HG03378 (cell line): ENCODE data around the gene PLCH2.
"Not testable (repeated sequence)": the region's sequence is repeated elsewhere in the genome, so short reads cannot be mapped to it uniquely, and the experiment has no call there.

Experiments
- ATAC-seq: cut with Tn5 transposase; IDR thresholded peaks from one replicate; pipeline ENCODE4 v1.9.1; 2021; ENCODE audit warnings: mild to moderate bottlenecking, moderate library complexity; ENCODE audit not compliant: unreplicated experiment

Gene PLCH2

GRCh38 chr1:2459102-2459753 lies 16.9 kb upstream of the PLCH2 start:
- ATAC-seq, result not testable (repeated sequence)

DNA sequence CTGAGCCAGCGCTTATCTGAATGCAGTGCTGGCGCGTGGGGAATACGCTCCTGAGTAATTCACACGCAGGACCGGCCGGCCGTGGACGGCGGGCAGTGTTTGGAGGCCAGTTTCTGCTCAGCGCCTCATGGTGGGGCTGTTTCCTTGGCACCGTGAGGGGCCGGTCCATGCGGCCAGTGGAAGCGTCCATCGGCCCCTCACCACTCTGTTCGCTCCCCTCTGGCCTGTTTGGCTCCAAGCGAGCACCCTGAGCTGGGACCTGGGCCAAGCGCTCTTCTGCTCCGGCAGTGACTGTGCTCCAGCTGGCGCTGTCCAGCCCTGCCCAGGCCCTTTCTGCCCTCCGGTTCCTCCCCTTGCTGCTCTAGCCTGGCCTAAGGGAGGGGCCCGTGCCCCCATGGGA lies 16.3 kb upstream of the PLCH2 start:
- no peak for ATAC-seq

- no peak for ATAC-seq
Measured at GRCh38 chr1:2460203-2460602, 15.9 kb upstream of the PLCH2 start.

GRCh38 chr1:2460996-2461751 lies 14.9 kb upstream of the PLCH2 start:
- no peak for ATAC-seq

DNA sequence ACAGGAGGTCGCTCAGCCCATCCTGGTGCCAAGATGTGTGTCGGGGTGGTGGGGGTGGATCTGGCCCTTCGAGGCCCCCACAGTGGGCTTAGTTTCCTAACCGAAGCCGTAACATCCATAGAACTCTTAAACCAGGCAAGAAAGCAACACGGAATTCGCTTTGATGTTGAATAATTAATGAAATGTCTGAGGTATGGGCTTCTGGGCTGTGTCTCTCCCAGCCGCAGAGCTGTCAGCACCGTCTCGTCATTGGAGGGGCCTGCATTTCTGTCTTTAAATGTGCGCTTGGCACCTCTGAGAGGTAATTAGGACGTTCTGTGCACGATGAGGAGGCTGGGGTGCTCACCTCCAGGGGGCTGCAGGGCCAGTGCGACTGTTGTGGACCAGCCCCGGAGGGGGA lies 13.3 kb upstream of the PLCH2 start:
- no peak for ATAC-seq

- ATAC-seq, result no peak
Measured at GRCh38 chr1:2463396-2463795, 12.7 kb upstream of the PLCH2 start.

- ATAC-seq, result no peak
Measured at GRCh38 chr1:2465371-2466269, 10.5 kb upstream of the PLCH2 start.

GRCh38 chr1:2466270-2466665 lies 9.8 kb upstream of the PLCH2 start:
- ATAC-seq, result no peak

DNA sequence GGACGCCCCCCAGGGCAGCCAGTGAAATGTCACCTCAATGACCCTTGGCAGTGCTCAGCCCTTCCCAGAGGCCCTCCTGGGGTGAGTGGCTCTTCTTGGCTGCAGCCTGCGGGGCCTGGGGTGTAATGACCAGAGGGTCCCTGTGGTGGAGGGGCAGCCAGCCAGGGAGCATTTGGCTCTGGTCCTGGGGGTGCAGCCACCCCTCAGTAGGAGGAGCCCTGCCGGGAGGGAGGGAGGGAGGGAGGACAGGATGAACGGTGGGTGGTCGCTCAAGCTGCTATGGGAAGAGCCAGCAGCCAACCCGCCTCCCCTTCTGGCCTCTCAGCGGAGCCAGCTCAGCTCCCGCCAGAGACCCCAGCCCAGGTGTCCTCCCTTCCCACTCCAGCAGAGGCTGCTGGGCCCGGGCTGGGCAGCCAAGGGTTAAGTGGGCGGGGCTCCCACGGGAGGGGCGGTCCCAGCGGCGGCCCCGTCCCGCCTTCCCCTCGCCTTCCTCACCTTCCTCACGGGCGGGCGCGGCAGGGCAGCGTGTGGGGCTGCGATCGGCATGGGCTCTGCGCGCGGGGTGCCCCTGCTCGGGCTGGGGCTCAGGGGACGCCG lies 9.0 kb upstream of the PLCH2 start:
- no peak for ATAC-seq

- ATAC-seq, result no peak
Measured at GRCh38 chr1:2468041-2468472, 8.0 kb upstream of the PLCH2 start.

GRCh38 chr1:2468540-2468939 lies 7.5 kb upstream of the PLCH2 start:
- ATAC-seq, result no peak

DNA sequence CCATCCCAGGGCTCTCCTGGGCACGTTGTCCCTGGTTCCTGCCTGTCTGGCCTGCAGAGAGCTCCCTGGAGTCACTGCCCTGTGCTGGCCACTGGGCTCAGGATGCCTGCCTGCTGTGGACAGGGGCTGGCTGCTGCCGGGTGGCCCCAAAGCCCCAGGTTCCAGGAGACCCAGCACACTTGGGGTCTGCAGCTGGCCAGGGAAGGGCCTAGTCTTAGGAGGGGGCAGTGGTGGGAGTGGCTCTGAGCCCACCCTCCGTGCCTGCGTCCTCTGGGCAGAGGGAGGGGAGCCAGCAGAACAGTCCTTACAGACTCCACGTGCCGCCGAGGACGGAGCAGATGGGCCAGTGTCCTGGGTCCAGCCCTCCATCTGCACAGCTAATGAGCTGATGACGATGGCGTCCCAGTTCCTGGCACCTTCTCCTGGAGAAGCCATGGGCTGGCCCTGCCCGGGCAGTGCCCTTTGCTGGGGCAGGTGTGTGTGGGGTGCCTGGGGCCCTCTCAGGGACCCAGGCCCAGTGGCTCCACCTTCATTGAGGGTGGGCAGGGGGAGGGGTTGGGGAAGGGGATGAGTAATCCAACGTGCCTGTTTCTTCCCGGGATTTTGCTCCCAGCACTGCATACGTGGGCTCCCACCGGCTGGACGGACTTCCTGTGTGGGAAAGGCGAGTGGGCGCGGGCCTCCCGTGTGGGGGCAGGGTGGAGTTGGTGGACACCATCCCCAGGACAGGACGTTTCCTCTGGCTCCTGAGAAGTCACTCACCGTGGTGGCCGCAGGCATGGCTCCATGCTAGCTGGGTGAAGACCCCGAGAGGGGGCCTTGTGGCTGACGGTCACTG lies 6.8 kb upstream of the PLCH2 start:
- ATAC-seq, result no peak

- ATAC-seq, result no peak
Measured at GRCh38 chr1:2470290-2471158, 5.6 kb upstream of the PLCH2 start.

- no peak for ATAC-seq
Measured at GRCh38 chr1:2471159-2471471, 5.0 kb upstream of the PLCH2 start.

DNA sequence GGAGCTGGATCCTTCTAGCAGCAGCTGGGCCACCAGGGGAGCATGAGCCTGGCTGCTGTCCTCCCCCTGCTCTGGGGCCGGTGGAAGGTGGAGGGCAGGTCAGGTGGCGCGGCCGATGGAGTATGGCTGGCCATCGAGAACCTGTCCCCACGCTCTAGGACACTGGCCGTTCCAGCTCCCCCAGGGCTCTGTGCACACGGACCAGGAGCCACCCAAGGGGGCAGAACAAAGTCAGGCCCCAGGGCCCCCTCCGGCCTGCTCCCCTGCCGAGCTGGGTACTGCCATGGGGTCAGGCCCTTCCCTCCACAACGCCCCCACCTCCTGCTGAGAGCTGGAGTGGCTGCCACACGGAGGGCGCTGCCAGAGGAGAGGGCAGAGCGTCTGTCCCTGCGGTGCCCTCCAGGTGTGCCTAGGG lies 4.5 kb upstream of the PLCH2 start:
- ATAC-seq, result no peak

DNA sequence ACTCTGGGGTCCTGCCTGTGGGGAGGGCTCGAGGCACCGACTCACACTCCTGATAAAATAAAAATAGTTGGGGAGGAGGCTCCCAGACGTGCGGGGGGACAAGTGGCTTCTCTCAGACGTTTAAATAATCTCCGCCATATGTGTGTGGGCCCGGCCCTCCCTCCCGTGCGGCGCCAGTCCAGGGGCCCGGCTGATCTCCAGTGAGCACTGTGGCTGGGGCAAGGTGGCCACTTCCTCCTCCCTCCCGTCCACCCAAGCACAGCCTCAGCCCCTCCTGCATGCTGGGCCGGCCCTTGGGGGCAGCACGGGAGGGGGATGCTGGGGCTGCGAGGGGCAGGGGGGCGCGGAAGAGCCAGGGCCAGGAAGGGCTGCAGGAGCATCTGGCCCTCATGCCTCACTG lies 4.0 kb upstream of the PLCH2 start:
- ATAC-seq, result no peak

- ATAC-seq, result no peak
Measured at GRCh38 chr1:2472561-2473177, 3.4 kb upstream of the PLCH2 start.

- no peak for ATAC-seq
Measured at GRCh38 chr1:2473198-2473597, 2.9 kb upstream of the PLCH2 start.
